WTC11 (cell line): ENCODE results near the gene SWT1. TPM values are rescaled to one million over a fixed set of nuclear protein-coding genes. Genes with fewer than 3 reads are reported as not detected.

Source experiments
- ATAC-seq: fragments of 200-7000 bp; cut with Tn5 transposase; 2 replicates; pipeline ENCODE4 v1.10.0; 2021; ENCODE audit warnings: mild to moderate bottlenecking, moderate library complexity
- CTCF ChIA-PET: fragments of 300-600 bp; sonication (Branson Sonifier 250); formaldehyde crosslinking; loops from one replicate; lab custom pipeline; 2021; ENCODE audit warnings: antibody characterized with exemption; lab: Charles Lee
- POLR2A ChIA-PET: fragments of 350-600 bp; sonication (Branson Sonifier 250); formaldehyde crosslinking; loops from one replicate; lab custom pipeline; 2021; ENCODE audit warnings: antibody characterized with exemption; lab: Charles Lee
- DNase-seq: peaks from one replicate; pipeline ENCODE4 v3.0.0; 2021; ENCODE audit warnings: low spot score
- H3K27ac Mint-ChIP-seq: 2 replicates; pipeline ENCODE4 v1.8.0; 2021; ENCODE audit warnings: mixed read lengths
- H3K27me3 Mint-ChIP-seq: 2 replicates; pipeline ENCODE4 v1.8.0; 2021; ENCODE audit warnings: low read depth, mild to moderate bottlenecking, moderate library complexity, mixed read lengths
- H3K36me3 Mint-ChIP-seq: 2 replicates; pipeline ENCODE4 v1.8.0; 2021; ENCODE audit warnings: mixed read lengths
- H3K4me1 Mint-ChIP-seq: 2 replicates; pipeline ENCODE4 v1.8.0; 2022; ENCODE audit warnings: mixed read lengths
- H3K4me3 Mint-ChIP-seq: 2 replicates; pipeline ENCODE4 v1.8.0; 2021; ENCODE audit warnings: mild to moderate bottlenecking, moderate library complexity, mixed read lengths
- H3K9me3 Mint-ChIP-seq: 2 replicates; pipeline ENCODE4 v1.8.0; 2021; ENCODE audit warnings: mixed read lengths
- ARID4B ChIP-seq: sonication (generic); formaldehyde crosslinking; IDR thresholded peaks from 2 replicates; pipeline ENCODE4 v1.8.0; 2023; ENCODE audit warnings: missing genetic modification reagents, mild to moderate bottlenecking, borderline replicate concordance
- ATF2 ChIP-seq: sonication (generic); formaldehyde crosslinking; IDR thresholded peaks from 2 replicates; pipeline ENCODE4 v1.8.1; 2022; ENCODE audit warnings: low read depth, missing genetic modification reagents, borderline replicate concordance
- CBFB ChIP-seq: sonication (generic); formaldehyde crosslinking; IDR thresholded peaks from 2 replicates; pipeline ENCODE4 v1.8.1; 2022; ENCODE audit warnings: mild to moderate bottlenecking, low read depth, missing genetic modification reagents
- CDX4 ChIP-seq: fragments of 250-450 bp; sonication (Bioruptor Pico); IDR thresholded peaks from 2 replicates; pipeline ENCODE4 v1.9.0; 2021; ENCODE audit warnings: moderate library complexity, mild to moderate bottlenecking, inconsistent platforms, borderline replicate concordance
- ETV6 ChIP-seq: sonication (generic); formaldehyde crosslinking; IDR thresholded peaks from 2 replicates; pipeline ENCODE4 v1.8.1; 2022; ENCODE audit warnings: mild to moderate bottlenecking, missing genetic modification reagents
- GTF2I ChIP-seq: fragments of 250-450 bp; sonication (Bioruptor Pico); conservative IDR thresholded peaks from 2 replicates; pipeline ENCODE4 v1.4.0; 2021; ENCODE audit warnings: mild to moderate bottlenecking
- HMGA2 ChIP-seq: fragments of 250-450 bp; sonication (Bioruptor Pico); IDR thresholded peaks from 2 replicates; pipeline ENCODE4 v1.4.0; 2021; ENCODE audit warnings: mild to moderate bottlenecking, moderate library complexity
- KAT7 ChIP-seq: sonication (generic); formaldehyde crosslinking; IDR thresholded peaks from 2 replicates; pipeline ENCODE4 v1.8.1; 2023; ENCODE audit warnings: missing genetic modification reagents, mild to moderate bottlenecking, borderline replicate concordance
- NR3C1 ChIP-seq: sonication (generic); formaldehyde crosslinking; conservative IDR thresholded peaks from 2 replicates; pipeline ENCODE4 v1.8.1; 2023; ENCODE audit warnings: low read depth, mild to moderate bottlenecking, missing genetic modification reagents
- OVOL2 ChIP-seq: fragments of 250-450 bp; sonication (Bioruptor Pico); IDR thresholded peaks from 2 replicates; pipeline ENCODE4 v1.9.0; 2021; ENCODE audit warnings: mild to moderate bottlenecking, borderline replicate concordance
- PREB ChIP-seq: sonication (generic); formaldehyde crosslinking; IDR thresholded peaks from 2 replicates; pipeline ENCODE4 v1.8.1; 2022; ENCODE audit warnings: mild to moderate bottlenecking, missing genetic modification reagents, moderate library complexity, borderline replicate concordance
- PRRX2 ChIP-seq: fragments of 250-450 bp; sonication (Bioruptor Pico); IDR thresholded peaks from 2 replicates; pipeline ENCODE4 v1.8.0; 2021; ENCODE audit warnings: mild to moderate bottlenecking
- SOX15 ChIP-seq: fragments of 250-450 bp; sonication (Bioruptor Pico); IDR thresholded peaks from 2 replicates; pipeline ENCODE4 v1.9.0; 2021; ENCODE audit warnings: mild to moderate bottlenecking
- TEAD1 ChIP-seq: sonication (generic); formaldehyde crosslinking; IDR thresholded peaks from 2 replicates; pipeline ENCODE4 v1.8.0; 2022; ENCODE audit warnings: mild to moderate bottlenecking, missing genetic modification reagents
- ZBTB21 ChIP-seq: sonication (generic); formaldehyde crosslinking; IDR thresholded peaks from 2 replicates; pipeline ENCODE4 v1.8.1; 2023; ENCODE audit warnings: mild to moderate bottlenecking, missing genetic modification reagents, borderline replicate concordance
- ZBTB43 ChIP-seq: sonication (generic); formaldehyde crosslinking; IDR thresholded peaks from 2 replicates; pipeline ENCODE4 v1.8.1; 2023; ENCODE audit warnings: mild to moderate bottlenecking, missing genetic modification reagents
- ZNF121 ChIP-seq: sonication (generic); formaldehyde crosslinking; IDR thresholded peaks from 2 replicates; pipeline ENCODE4 v1.8.0; 2023; ENCODE audit warnings: missing genetic modification reagents
- ZNF416 ChIP-seq: fragments of 250-450 bp; sonication (Bioruptor Pico); IDR thresholded peaks from 2 replicates; pipeline ENCODE4 v1.9.0; 2021; ENCODE audit warnings: mild to moderate bottlenecking, inconsistent platforms
- ZNF425 ChIP-seq: fragments of 250-450 bp; sonication (Bioruptor Pico); conservative IDR thresholded peaks from 2 replicates; pipeline ENCODE4 v1.9.0; 2021; ENCODE audit warnings: mild to moderate bottlenecking
- ZNF532 ChIP-seq: fragments of 250-450 bp; sonication (Bioruptor Pico); IDR thresholded peaks from 2 replicates; pipeline ENCODE4 v1.9.0; 2021; ENCODE audit warnings: mild to moderate bottlenecking, borderline replicate concordance
- total RNA-seq: library from RNA; stranded (reverse); gene quantifications from 3 replicates; pipeline ENCODE4 v1.2.3, GENCODE V29; 2021

SWT1 gene
- total RNA-seq, 1 experiment from 2014 or later, result 5.8 TPM

GRCh38 chr1:185293967-185294542 lies 137.1 kb downstream of the SWT1 start:
- H3K36me3 Mint-ChIP-seq, result peaks cover 38% of the 10 kb centered on the region
- no peak for ATAC-seq
- no peaks in the 10 kb centered on the region for H3K27me3 Mint-ChIP-seq
- no peak for DNase-seq
- TF ChIP-seq ATF2 (no peak), PREB (CRISPR knock-in tag) (no peak), ZNF425 (no peak), CDX4 (no peak), KAT7 (CRISPR knock-in tag) (no peak), ZNF121 (0 out of 2 replicates have a peak, but pooled peaks have one; percentile 60), ZBTB43 (CRISPR knock-in tag) (no peak)
- H3K4me3 Mint-ChIP-seq, result no peak overlapping the region
- peak overlapping the region; percentile 48; the same call in 1 of the 2 replicates for H3K27ac Mint-ChIP-seq
- CTCF ChIA-PET, result interaction anchor here (2.6 kb wide), 1 partner anchor 387 kb away, joined by 13 read pairs; no protein-coding TSS in a partner anchor
- H3K9me3 Mint-ChIP-seq, result peaks cover 6% of the 10 kb centered on the region
- H3K4me1 Mint-ChIP-seq, result no peaks in the 10 kb centered on the region
- POLR2A ChIA-PET, result no interaction called here

- ATAC-seq (no peak), DNase-seq (no peak)
- no peaks in the 10 kb centered on the region for H3K4me1 Mint-ChIP-seq
- ChIA-PET CTCF (interaction anchor here (1.4 kb wide), 1 partner anchor 265 kb away, joined by 3 read pairs; no protein-coding TSS in a partner anchor), POLR2A (no interaction called here)
- peaks cover 47% of the 10 kb centered on the region for H3K36me3 Mint-ChIP-seq
- no peaks in the 10 kb centered on the region for H3K9me3 Mint-ChIP-seq
- H3K27ac Mint-ChIP-seq, result peak overlapping the region; percentile 15
- no peak overlapping the region for H3K4me3 Mint-ChIP-seq
- no peaks in the 10 kb centered on the region for H3K27me3 Mint-ChIP-seq
- TF ChIP-seq OVOL2 (CRISPR knock-in tag), result no peak
- no peak for TF ChIP-seq ARID4B (CRISPR knock-in tag)
- no peak for TF ChIP-seq ZNF416 (CRISPR knock-in tag)
- no peak for TF ChIP-seq GTF2I
- no peak for TF ChIP-seq NR3C1
- no peak for TF ChIP-seq ETV6
- TF ChIP-seq PRRX2 (CRISPR knock-in tag), result no peak
- no peak for TF ChIP-seq TEAD1 (CRISPR knock-in tag)
- no peak for TF ChIP-seq ZNF532 (CRISPR knock-in tag)
- no peak for TF ChIP-seq ZBTB21 (CRISPR knock-in tag)
- TF ChIP-seq CBFB, result no peak
- TF ChIP-seq SOX15 (CRISPR knock-in tag), result no peak
- TF ChIP-seq HMGA2 (CRISPR knock-in tag), result no peak
Measured at GRCh38 chr1:185295091-185295490, 138.1 kb downstream of the SWT1 start.
